Globus pallidus (tissue), 1 donor: ENCODE results near the gene UBE2U.

Experiments used
- DNase-seq: peaks from one replicate; pipeline ENCODE4 v3.0.0-alpha.2; 2015; ENCODE audit warnings: low spot score

Gene UBE2U

DNA sequence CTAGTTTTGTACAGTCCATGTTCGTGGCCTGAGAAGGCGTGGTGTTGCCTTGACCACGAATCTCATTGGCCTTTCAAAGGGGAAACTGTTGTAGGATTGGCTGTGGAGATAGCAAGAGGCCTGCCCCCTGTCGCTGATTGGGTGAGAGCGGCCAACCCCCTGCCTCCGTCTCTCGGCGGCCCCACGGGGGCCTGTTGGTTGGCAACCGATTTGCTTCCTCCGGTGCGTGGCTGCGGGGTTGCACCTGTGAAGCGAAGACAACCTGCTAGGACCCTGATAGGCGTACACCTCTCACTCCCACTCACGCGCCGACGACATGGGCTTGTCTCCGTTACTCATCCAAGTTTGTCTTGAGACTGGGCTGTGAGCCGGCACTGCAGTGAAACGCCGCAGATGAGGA is at the start of gene UBE2U:
TSS of gene UBE2U (plus strand) at position 204 of the 400 bp plus-strand sequence. CDS start 428 bp downstream, outside the sequence.
- DNase-seq, result no peak

DNA sequence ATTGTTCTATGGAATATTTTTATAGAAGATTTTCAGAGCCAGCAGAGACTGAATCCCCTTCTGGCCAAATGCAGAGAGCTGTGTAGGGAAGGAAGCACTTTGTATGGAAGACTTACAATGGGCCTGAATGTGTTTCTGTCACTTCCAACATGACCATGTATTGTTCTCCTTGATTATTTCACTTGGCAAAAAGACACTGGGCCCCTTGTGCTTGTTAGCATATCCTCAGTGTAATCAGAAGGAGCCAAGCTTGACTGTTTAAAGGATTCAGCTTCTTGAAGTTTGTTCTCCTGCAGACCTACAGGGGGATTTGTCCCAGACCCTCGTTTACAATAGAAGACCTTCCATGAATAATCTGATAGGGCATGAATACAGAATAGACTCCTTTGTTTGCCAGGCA is 48.1 kb upstream of the UBE2U start:
- DNase-seq, result peak; percentile 90

- no peak for DNase-seq
Observed at GRCh38 chr1:64161357-64161941, 42.0 kb upstream of the UBE2U start.

GRCh38 chr1:64162151-64162550 is 41.3 kb upstream of the UBE2U start:
- DNase-seq, result no peak

DNA sequence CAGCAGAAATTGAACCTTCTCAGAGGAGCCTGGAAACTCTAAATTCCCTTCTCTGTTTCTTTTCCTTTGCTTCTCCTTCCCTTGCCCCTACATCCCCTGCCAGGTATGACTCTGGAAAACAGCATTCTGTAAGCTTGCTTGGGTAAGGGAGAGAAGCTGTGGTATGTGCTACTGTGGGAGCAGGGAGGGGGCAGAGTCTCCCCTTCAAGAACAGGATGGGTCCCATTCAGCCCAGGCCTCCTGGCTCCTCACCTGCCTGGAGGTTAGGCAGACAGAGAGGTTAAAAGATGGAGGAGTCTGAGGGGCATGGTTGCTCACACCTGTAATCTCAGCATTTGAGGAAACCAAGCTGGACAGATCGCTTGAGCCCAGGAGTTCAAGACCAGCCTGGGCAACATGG is 40.6 kb upstream of the UBE2U start:
- no peak for DNase-seq

- no peak for DNase-seq
Observed at GRCh38 chr1:64163431-64163830, 40.0 kb upstream of the UBE2U start.

DNA sequence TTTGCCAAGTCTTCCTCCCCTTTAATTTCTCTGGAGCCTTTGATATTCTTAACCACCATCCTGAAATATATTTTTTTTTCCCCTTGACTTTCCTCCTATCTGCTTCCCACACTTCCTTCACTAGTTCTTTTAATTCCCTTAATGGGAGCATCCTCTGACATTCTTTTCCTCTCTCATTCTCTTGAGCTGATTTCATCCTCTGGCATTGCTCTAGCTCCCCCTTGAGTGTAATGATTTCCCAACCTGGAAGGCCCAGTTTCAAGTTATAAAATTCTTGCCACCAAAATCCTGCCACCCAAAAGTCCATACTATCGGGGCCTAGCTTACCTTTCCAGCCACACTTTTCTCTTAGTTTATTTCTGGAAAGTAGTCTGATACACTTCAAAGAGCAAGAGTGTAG is 39.5 kb upstream of the UBE2U start:
- peak; percentile 59 for DNase-seq

DNA sequence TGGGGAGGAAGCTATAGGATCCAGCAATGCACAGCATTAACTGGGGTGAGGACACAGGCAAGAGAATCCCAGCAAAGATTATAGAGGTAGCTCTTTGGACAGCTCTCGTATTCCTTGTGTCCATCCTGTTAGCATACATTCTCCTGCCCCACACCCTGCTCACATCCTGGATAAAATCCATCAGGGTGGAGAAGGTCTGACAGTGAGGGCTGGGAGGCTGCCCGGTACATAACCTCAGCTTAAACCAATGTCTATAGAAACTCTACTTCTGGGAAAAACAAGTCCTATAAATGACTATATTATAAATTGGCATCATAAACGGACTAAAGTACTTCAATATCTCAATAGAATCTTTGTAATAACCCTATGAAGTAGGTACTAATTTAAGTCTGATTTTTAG is 36.8 kb upstream of the UBE2U start:
- DNase-seq, result no peak

DNA sequence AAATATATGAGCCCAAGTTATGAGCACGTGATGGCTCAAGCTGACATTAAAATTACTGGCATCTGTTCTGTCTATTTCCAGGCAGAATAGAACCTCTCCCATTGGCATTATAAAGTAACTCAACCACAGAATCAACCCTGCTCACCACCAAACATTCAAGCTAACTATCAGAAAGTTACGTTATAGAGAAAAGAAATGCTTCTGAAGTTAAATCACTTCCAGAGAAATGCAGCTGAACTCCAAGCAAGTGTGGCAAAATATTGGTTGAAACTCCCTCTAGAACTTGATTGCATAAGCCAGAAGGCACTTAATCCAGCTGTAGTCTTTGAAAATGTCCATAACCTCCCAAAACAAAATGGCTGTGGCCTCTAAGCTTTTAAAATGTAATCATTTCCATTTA is 36.2 kb upstream of the UBE2U start:
- DNase-seq, result no peak

DNA sequence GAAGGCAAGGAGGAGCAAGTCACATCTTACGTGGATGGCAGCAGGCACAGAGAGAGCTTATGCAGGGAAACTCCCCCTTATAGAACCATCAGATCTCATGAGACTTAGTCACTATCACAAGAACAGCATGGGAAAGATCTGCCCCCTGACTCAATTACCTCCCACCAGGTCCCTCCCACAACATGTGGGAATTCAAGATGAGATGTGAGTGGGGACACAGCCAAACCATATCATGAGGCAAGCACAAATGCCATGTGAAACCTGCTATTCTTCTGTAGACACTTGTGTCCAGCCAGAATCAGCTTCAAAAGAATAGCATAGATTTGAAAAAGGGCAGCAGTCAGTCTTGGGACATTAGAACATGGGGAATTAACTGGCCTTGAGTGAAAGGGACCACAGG is 32.2 kb upstream of the UBE2U start:
- no peak for DNase-seq

DNA sequence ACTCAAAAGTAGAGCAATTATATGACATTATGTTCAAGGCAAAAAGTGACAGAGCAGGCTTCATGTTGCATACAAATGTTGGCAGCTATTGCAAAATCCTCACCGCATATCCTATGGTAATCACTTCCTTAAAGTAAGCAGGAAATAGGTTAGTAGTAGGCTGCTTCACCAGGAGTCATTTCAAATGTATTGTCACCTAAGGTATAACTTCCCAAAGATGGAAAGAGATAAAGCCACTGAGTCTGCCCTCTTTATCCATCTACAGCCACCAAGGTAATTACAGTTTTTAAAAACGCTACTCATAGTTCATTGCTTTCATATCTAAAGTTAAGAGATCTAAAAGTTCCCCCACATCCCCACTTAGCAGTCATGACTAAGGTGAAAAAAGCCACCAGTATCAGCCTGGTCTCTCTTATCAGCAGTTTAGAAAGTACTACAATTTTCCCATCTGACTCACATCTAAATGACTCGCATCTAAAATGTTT is 31.6 kb upstream of the UBE2U start:
- DNase-seq, result no peak

GRCh38 chr1:64172458-64172983 is 30.9 kb upstream of the UBE2U start:
- no peak for DNase-seq

DNA sequence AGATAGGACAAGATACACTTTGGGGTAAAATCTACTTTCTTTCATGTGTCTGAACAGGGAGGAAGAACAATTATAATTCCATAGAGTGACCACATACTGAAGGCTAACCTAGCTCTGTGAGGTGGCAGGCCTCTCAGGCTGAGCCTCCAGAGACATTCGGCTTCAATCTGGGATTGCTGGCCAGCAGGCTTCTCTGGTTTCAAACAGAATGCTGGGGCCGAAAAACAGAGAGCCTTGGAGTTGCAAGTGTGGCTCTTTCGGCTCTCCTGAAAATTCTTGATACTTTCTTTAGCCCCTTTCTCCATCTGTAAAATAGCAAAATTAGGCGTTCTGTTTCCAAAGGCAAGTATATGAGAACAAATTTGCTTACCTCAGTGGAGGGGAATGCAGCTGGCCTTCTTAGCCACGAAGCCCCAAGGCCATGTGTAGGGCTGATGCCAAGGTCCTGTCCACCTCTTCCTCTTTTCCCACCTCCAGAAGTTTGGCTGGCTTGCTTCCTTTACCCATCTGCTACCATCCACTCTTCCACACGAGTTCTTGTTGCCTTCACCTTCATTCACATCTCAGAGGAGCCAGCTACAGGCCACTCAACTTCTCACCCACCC is 30.0 kb upstream of the UBE2U start:
- no peak for DNase-seq

- no peak for DNase-seq
Observed at GRCh38 chr1:64175639-64176038, 27.8 kb upstream of the UBE2U start.

DNA sequence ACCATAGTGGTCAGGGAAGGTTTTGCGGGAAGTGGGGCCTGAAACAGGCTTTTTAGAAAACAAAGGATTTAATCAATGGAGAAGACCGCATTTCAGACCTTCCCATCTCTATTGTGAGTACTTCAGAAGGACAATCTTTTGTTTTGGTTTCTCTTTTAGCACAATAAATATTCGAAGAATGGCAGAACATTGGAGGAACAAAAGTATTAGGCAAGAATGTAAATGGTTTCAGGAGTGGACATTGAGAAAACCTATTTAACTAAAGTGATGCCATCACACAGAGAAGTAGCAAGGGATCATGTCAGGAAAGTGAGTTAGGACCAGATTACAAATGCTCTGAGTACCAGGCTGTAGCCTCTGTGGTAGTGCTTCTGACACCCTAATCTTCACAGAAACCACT is 26.8 kb upstream of the UBE2U start:
- no peak for DNase-seq

- no peak for DNase-seq
Observed at GRCh38 chr1:64179588-64179987, 23.8 kb upstream of the UBE2U start.

- no peak for DNase-seq
Observed at GRCh38 chr1:64182207-64182606, 21.2 kb upstream of the UBE2U start.

DNA sequence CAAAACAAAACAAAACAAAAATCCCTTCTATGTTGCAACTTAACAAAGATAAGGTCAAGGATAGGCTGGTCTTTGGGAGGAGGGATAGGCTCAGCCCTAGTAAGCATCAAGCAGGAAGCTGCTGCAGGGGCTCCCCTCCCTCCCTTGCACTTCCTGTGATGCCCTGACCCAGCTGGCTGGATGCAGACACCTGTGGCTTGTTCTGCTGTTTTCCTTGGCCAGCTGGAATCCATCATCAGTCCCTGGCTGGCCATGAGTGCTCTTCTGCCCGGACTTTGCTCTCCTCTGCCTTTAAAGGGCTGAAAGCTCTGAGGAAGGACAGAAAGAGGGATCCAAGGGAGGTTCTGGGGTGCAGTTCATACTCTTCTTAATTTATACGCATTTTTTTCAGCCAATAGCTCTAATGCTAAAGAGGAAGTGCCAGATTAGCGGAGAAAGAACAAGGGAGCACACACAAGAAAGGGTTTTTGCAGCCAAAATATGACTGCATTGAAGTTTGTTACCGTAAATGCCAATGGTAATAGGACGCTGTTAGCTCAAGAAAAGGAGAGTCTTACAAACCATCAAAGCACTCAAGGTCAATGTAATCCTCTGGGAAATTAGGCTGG is 19.9 kb upstream of the UBE2U start:
- no peak for DNase-seq

DNA sequence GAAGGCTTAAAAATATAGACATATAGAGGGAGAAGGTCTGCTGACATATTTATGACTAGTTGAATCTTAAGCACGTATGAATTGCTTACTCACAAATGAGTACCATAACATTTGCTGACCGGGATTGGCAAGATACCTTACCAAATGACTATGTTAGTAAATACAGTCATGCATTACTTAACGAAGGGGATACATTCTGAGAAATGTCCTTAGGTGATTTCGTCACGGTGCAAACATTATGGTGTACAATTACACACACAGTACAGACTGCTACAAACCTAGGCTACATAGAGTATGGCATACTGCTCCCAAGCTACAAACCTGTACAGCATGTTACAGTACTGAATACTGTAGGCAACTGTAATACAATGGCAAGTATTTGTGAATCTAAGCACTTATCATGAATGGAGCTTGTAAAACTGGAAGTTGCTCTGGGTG is 19.4 kb upstream of the UBE2U start:
- DNase-seq, result no peak

DNA sequence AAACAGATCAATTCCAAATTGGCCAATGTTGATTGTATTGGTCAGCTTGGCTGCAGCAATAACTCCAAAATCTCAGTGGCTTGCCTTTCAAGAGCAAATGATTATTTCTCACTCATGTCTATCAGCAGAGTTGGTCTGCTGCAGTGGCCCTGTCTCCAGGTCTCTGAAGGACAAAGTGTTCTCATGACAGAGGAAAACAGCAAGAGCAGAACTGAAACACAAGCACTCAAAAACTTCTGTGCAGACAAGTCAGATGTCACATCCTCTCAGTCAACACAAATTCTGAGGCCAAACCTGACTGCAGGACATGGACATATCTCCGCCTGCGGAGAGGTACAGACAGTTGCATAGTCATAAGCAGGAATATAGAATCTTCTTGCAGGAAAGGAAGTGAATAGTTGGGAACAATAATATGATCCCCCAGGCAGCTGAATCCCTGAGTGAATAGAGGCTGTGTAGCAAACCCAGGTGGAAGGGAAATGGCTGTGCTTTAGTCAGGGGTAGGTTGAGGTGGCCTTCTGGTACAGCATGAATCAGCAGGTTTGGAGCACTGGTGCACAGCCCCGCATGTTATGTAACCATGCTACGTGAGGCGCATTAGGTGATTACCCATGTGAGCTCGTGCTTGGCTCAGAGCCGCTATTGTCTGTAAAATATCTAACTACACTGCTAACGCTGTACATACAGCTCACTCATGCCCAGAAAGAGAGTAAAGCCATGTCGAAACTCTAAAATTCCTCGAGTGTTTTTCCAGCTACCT is 17.1 kb upstream of the UBE2U start:
- DNase-seq, result no peak

- no peak for DNase-seq
Observed at GRCh38 chr1:64186898-64187280, 16.5 kb upstream of the UBE2U start.

- DNase-seq, result no peak
Observed at GRCh38 chr1:64187646-64188045, 15.8 kb upstream of the UBE2U start.

DNA sequence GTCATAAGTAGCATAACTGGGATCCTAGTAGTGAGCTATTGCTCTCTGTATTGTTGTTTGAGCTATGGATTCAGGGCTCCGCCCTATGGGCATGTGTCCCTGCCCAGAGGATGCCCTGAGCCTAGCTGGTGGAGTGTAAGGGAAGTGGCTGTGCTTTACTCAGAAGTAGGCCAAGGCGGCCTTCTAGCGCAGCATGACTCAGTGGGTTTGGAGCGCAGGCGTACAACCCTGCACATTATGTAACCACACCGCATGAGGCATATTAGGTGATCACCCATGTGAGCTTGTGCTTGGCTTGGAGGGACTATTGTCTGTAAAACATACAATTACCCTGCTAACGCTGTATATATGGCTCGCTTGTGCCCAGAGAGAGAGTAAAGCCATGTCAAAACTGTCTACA is 11.1 kb upstream of the UBE2U start:
- DNase-seq, result no peak
